Measurements from ENCODE around the gene CCDC12.

Gene CCDC12

GRCh38 chr3:47007482-47008233, 31.1 kb upstream of the CCDC12 start:
- peak; percentile 30 for DNase-seq

- DNase-seq, result no peak
Observed at GRCh38 chr3:47007001-47007400, 30.5 kb upstream of the CCDC12 start.

GRCh38 chr3:47006145-47006651, 29.7 kb upstream of the CCDC12 start:
- no peak for DNase-seq

- DNase-seq, result no peak
Observed at GRCh38 chr3:47005212-47006144, 28.9 kb upstream of the CCDC12 start.

- no peak for DNase-seq
Observed at GRCh38 chr3:47004369-47005211, 28.0 kb upstream of the CCDC12 start.

DNA sequence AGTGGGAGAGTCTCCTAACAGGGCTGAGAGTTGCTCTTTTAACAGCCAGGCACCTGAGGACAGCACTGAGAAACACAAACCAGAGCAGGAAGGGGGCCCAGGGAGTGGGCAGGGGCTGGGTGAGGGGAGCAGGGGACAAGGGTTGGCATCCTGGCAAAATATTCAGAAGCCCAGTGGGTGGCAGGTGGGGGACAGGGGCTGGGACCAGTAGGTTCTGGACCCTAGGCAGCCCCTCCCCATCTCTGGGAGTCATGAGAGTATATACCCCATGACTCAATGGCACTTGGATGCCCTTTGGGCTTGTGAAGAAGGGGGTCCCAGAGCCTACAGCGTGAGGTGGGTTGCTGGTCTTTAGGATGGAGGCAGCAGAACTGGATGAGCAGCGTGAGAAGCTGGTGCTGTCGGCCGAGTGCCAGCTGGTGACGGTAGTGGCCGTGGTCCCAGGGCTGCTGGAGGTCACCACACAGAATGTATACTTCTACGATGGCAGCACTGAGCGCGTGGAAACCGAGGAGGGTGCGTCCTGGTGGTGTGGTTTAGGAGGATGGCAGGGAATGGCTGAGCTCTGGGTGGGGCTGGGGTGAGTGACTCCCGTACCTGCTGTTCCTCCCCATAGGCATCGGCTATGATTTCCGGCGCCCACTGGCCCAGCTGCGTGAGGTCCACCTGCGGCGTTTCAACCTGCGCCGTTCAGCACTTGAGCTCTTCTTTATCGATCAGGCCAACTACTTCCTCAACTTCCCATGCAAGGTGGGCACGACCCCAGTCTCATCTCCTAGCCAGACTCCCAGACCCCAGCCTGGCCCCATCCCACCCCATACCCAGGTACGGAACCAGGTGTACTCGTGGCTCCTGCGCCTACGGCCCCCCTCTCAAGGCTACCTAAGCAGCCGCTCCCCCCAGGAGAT, 27.2 kb upstream of the CCDC12 start:
- no peak for DNase-seq

- no peak for DNase-seq
Observed at GRCh38 chr3:47003056-47003410, 26.5 kb upstream of the CCDC12 start.

- DNase-seq, result no peak
Observed at GRCh38 chr3:47002171-47003055, 25.9 kb upstream of the CCDC12 start.

GRCh38 chr3:47001731-47002170, 25.2 kb upstream of the CCDC12 start:
- no peak for DNase-seq

- DNase-seq, result no peak
Observed at GRCh38 chr3:47000922-47001730, 24.6 kb upstream of the CCDC12 start.

GRCh38 chr3:47000198-47000815, 23.8 kb upstream of the CCDC12 start:
- no peak for DNase-seq

DNA sequence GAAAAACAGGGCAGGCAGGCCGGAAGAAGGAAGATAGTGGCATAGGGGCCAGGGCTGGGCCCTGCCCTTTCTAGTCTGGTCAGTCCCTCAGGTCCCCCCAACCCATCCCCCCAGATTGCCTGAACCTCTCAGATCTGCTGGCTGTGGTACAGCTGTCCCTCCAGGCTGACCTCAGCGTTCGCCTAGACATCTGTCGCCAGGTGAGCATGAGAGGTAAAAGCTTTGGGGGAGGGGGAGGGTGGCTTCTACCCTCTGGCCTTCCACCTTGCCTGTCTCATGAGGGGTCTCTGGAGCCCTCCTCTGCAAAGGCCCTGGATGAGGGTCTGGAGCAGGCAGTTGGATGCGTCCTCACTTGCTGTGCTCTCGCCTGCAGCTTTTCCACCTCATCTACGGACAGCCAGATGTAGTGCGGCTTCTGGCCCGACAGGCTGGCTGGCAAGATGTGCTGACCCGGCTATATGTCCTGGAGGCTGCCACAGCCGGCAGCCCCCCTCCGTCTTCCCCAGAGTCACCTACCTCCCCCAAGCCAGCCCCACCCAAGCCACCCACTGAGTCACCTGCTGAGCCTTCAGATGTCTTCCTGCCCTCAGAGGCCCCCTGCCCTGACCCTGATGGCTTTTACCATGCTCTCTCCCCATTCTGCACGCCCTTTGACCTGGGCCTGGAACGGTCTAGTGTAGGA, 23.1 kb upstream of the CCDC12 start:
- no peak for DNase-seq

DNA sequence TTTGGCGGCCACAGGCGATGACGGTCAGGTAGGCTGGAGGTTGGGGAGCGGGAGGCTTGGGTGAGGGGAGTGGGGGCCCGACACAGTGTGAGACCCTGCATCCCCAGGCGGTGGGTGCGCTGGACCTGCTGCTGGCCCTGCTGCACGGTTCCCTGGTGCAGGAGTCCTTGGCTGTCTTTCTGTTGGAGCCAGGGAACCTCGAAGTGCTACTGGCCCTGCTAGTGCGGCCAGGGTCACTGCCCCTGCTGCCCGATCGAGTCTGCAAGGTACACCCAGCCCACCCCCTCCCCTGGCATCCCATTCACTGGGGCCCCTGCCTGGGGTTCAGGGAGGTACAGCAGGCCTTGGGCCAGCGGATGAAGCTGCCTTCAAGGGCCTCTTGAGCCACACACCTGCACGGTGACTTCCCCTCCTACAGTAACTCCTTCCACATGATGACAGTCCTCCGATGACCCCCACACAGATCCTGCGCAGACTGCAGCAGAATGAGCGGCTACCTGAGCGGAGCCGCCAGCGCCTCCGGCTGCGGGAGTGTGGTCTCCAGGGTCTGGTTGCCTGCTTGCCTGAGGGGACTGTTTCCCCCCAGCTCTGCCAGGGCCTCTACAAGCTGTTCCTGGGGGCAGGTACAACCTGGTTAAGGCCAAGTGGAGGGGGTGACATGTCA, 22.4 kb upstream of the CCDC12 start:
- no peak for DNase-seq

DNA sequence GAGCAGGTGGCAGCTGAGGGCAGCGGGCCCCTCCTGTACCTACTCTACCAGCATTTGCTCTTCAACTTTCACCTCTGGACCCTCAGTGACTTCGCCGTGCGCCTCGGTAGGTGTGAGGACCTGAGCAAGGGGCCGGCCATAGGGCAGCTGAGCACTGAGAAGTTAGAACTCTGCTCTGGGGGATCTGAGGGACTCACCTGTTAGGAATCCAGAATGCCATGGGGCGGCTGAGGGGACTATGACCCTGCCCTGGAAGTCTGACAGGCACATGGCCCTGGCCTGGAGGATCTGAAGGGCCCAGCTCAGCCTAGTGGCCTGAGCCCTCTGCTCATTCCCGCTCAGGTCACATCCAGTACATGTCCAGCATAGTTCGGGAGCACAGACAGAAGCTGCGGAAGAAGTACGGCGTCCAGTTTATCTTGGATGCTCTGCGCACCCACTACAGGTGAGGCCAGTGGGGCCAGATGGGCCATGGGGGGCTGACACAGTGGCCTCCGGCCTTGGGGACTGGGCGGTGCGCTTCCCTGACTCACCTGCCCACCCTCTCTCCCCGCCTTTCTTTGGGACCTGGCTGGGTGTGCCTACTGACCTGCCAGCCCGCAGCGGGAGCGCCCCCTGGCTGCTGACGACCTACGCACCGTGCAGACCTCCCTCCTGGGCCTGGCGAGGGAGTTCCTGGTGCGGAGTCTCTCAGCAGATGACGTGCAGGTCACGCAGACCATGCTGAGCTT, 21.7 kb upstream of the CCDC12 start:
- DNase-seq, result peak; percentile 71

GRCh38 chr3:46997453-46998091, 21.0 kb upstream of the CCDC12 start:
- DNase-seq, result no peak

- no peak for DNase-seq
Observed at GRCh38 chr3:46996689-46997452, 20.3 kb upstream of the CCDC12 start.

Data from activated CD4-positive, CD25-positive, alpha-beta regulatory T cell treated with anti-CD3 and anti-CD28 coated beads, Interleukin-2, amount 50 U/mL, for 72 hours (primary cell).